Activated T-cell treated with anti-CD3 and anti-CD28 coated beads, Interleukin-2, amount 50 U/mL, for 4 hours (primary cell): ENCODE data around the gene DHRS1. TPM values are rescaled to one million over a fixed set of nuclear protein-coding genes. Genes with fewer than 3 reads are reported as not detected.
"Not testable (repeated sequence)": the region's sequence is repeated elsewhere in the genome, so short reads cannot be mapped to it uniquely, and the experiment has no call there.

Experiments
- ATAC-seq, 2 donors: fragments of 200-7000 bp; cut with Tn5 transposase; one replicate each; pipeline ENCODE4 v1.10.0; 2021
- DNase-seq: peaks from one replicate; pipeline ENCODE4 v3.0.0-alpha.2; 2020
- H3K27me3 Mint-ChIP-seq: one replicate; pipeline ENCODE4 v1.8.0; 2021; ENCODE audit warnings: low read depth, mixed read lengths
- H3K36me3 Mint-ChIP-seq: one replicate; pipeline ENCODE4 v1.8.0; 2022; ENCODE audit warnings: mixed read lengths; ENCODE audit not compliant: insufficient read depth
- H3K4me1 Mint-ChIP-seq: one replicate; pipeline ENCODE4 v1.8.0; 2021; ENCODE audit warnings: low read depth, mixed read lengths
- H3K4me3 Mint-ChIP-seq: one replicate; pipeline ENCODE4 v1.8.0; 2021; ENCODE audit warnings: mild to moderate bottlenecking, moderate library complexity, mixed read lengths
- H3K9me3 Mint-ChIP-seq: one replicate; pipeline ENCODE4 v1.8.0; 2021; ENCODE audit warnings: mixed read lengths
- total RNA-seq, 3 donors: library from RNA; stranded (reverse); gene quantifications; one replicate each; pipeline ENCODE4 v1.2.1, GENCODE V29; 2021

DHRS1 gene
- total RNA-seq, 3 donors from 2014 or later: 2.6 to 4.2 (median 3.1) TPM

DNA sequence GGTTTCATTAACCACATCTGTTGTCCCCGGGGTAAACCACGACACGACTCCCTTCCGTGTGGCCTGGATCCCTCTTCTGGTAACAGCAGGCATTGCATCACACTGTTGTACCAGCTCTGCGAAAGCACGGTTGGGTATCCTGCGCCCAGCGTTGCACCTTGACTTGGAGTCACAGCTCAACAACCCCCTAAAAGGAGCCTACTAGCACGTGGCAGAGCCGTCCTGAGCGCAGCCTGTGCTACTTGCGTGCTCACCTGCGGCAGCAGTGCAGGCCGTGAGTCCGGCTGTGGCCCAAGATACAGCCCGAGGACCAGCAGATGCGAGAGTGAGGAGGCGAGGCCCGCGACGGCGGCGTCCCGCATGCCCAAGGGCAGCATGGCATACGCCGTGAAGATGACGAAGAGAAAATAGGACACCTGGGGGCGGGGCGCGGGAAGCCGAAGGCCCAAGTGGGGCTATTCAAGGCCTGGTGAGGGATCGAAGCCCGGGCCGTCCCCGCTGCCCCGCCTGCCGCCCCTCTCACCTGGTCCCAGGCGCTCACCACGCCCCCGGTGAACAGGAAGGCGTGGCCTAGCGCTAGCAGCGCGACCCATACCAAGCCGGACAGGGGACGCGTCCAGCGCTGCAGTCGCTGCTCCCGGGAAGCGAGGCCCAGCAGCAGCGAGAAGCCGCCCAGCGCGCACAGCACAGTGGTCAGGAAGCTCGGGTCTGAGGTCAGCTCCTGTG lies 32.9 kb upstream of the DHRS1 start:
- no peaks in the 10 kb centered on the region for H3K9me3 Mint-ChIP-seq
- H3K4me1 Mint-ChIP-seq: peaks cover 61% of the 10 kb centered on the region
- H3K4me3 Mint-ChIP-seq: peak overlapping the region; percentile 78
- peaks cover 10% of the 10 kb centered on the region for H3K36me3 Mint-ChIP-seq
- H3K27me3 Mint-ChIP-seq: peaks cover 19% of the 10 kb centered on the region
- DNase-seq (peak; percentile 81), ATAC-seq (peak; percentile 78 to 83)

GRCh38 chr14:24331731-24332267 lies 32.2 kb upstream of the DHRS1 start:
- peaks cover 19% of the 10 kb centered on the region for H3K27me3 Mint-ChIP-seq
- peak overlapping the region; percentile 78 for H3K4me3 Mint-ChIP-seq
- DNase-seq (no peak), ATAC-seq (no peak)
- peaks cover 8% of the 10 kb centered on the region for H3K36me3 Mint-ChIP-seq
- H3K4me1 Mint-ChIP-seq: peaks cover 64% of the 10 kb centered on the region
- H3K9me3 Mint-ChIP-seq: no peaks in the 10 kb centered on the region

- H3K9me3 Mint-ChIP-seq: no peaks in the 10 kb centered on the region
- no peak for ATAC-seq
- H3K4me1 Mint-ChIP-seq: peaks cover 64% of the 10 kb centered on the region
- peaks cover 3% of the 10 kb centered on the region for H3K36me3 Mint-ChIP-seq
- H3K27me3 Mint-ChIP-seq: peaks cover 19% of the 10 kb centered on the region
- DNase-seq: no peak
- H3K4me3 Mint-ChIP-seq: no peak overlapping the region
Measured at GRCh38 chr14:24330973-24331674, 31.5 kb upstream of the DHRS1 start.

DNA sequence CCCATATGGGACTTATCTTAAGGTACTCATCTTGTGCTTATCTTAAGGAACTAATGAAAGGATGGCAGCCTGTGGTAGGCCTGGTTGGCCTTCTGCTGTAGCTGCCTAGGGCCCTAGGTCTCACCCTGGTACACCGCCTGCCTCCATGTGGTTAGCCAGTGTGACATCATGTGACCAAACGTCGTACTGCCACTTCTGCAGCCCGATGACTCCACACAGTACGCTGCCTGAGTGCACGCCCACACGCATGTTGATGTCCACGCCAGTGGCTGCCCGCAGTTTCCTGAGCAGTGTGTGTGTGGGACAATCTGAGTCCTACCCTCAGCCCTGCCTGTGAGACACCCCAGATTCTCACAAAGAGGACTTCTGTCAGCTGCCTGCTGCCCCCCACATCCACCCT lies 30.2 kb upstream of the DHRS1 start:
- H3K9me3 Mint-ChIP-seq: no peaks in the 10 kb centered on the region
- H3K36me3 Mint-ChIP-seq: no peaks in the 10 kb centered on the region

GRCh38 chr14:24329073-24329663 lies 29.6 kb upstream of the DHRS1 start:
- peaks cover 59% of the 10 kb centered on the region for H3K4me1 Mint-ChIP-seq
- DNase-seq: no peak
- H3K4me3 Mint-ChIP-seq: no peak overlapping the region
- H3K36me3 Mint-ChIP-seq: no peaks in the 10 kb centered on the region
- no peak for ATAC-seq
- H3K9me3 Mint-ChIP-seq: no peaks in the 10 kb centered on the region
- H3K27me3 Mint-ChIP-seq: peaks cover 10% of the 10 kb centered on the region

More for the DNA sequence above, 30.2 kb upstream of the DHRS1 start:
- Mint-ChIP-seq H3K4me1 (peaks cover 61% of the 10 kb centered on the region), H3K4me3 (no peak overlapping the region), H3K27me3 (peaks cover 12% of the 10 kb centered on the region)
- ATAC-seq (peak in 1 of 2 donors; percentile 50), DNase-seq (peak; percentile 37)

DNA sequence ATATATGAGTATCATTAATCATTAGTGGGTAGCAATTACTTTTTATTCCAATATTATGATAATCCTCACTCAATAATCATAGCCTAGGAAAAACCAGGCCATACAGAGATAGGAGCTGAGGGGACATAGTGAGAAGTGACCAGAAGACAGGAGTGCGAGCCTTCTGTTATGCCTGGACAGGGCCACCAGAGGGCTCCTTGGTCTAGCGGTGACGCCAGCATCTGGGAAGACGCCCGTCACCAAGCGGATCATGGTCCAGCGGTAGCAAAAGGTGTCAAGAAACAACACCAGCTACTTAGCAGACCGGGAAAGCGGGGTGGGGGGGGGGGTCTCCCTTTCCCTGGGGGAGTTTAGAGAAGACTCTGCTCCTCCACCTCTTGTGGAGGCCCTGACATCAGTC lies 28.3 kb upstream of the DHRS1 start:
- not testable (repeated sequence) for H3K4me3 Mint-ChIP-seq, DNase-seq, H3K9me3 Mint-ChIP-seq, H3K36me3 Mint-ChIP-seq, ATAC-seq, H3K27me3 Mint-ChIP-seq
- peaks cover 47% of the 10 kb centered on the region for H3K4me1 Mint-ChIP-seq

- peaks cover 4% of the 10 kb centered on the region for H3K27me3 Mint-ChIP-seq
- no peaks in the 10 kb centered on the region for H3K36me3 Mint-ChIP-seq
- peaks cover 43% of the 10 kb centered on the region for H3K4me1 Mint-ChIP-seq
- DNase-seq (no peak), ATAC-seq (no peak)
- H3K9me3 Mint-ChIP-seq: no peaks in the 10 kb centered on the region
- H3K4me3 Mint-ChIP-seq: no peak overlapping the region
Measured at GRCh38 chr14:24327303-24327702, 27.7 kb upstream of the DHRS1 start.

GRCh38 chr14:24325963-24326362 lies 26.4 kb upstream of the DHRS1 start:
- DNase-seq (no peak), ATAC-seq (no peak)
- Mint-ChIP-seq H3K9me3 (no peaks in the 10 kb centered on the region), H3K36me3 (no peaks in the 10 kb centered on the region), H3K4me3 (no peak overlapping the region), H3K27me3 (peaks cover 3% of the 10 kb centered on the region), H3K4me1 (peaks cover 33% of the 10 kb centered on the region)

GRCh38 chr14:24325041-24325530 lies 25.5 kb upstream of the DHRS1 start:
- H3K27me3 Mint-ChIP-seq: peaks cover 3% of the 10 kb centered on the region
- no peak overlapping the region for H3K4me3 Mint-ChIP-seq
- no peaks in the 10 kb centered on the region for H3K36me3 Mint-ChIP-seq
- H3K9me3 Mint-ChIP-seq: no peaks in the 10 kb centered on the region
- no peak for DNase-seq
- H3K4me1 Mint-ChIP-seq: peaks cover 26% of the 10 kb centered on the region
- no peak for ATAC-seq

DNA sequence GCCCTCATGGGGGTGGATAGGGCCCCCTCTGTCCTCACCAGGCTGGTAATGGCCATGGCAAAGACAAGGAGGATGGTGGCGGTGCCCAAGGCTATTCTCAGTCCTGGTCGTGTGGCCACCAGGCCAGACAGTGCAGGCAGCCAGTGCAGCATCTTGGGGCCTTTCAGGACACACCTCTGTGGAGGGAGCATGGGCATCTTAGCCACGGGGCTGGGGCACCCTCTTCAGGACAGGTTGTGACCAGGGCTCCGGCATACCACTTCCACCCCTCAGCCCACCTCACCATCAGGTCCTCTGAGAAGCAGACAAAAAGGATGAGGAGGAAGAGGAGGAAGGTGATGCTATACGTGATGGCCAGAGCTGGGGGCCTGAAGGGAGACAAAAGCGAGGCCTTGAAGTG lies 24.4 kb upstream of the DHRS1 start:
- no peaks in the 10 kb centered on the region for H3K9me3 Mint-ChIP-seq
- no peak for DNase-seq
- peaks cover 18% of the 10 kb centered on the region for H3K4me1 Mint-ChIP-seq
- peaks cover 3% of the 10 kb centered on the region for H3K27me3 Mint-ChIP-seq
- H3K4me3 Mint-ChIP-seq: no peak overlapping the region
- no peak for ATAC-seq
- H3K36me3 Mint-ChIP-seq: no peaks in the 10 kb centered on the region

DNA sequence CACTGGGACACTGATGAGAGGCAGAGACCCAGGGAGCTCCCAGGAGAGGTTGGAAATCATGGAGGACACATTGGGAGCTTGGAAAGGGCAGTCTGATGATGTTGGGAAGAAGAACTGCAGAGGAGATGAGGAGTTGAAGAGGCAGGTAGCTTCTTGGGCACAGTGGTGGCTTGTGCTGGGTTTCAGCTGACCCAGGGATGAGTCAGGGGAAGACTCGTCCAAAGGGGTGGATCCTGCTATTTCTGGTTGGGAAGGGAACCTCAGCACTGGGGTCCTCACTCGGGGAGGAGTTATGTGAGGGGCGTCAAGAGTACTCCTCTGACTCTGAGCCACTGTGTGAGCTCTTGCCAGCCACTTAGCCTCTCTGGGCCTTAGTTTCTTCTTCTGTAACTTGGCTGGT lies 23.8 kb upstream of the DHRS1 start:
- H3K9me3 Mint-ChIP-seq: no peaks in the 10 kb centered on the region
- peaks cover 11% of the 10 kb centered on the region for H3K4me1 Mint-ChIP-seq
- H3K4me3 Mint-ChIP-seq: no peak overlapping the region
- no peaks in the 10 kb centered on the region for H3K27me3 Mint-ChIP-seq
- no peaks in the 10 kb centered on the region for H3K36me3 Mint-ChIP-seq
- no peak for ATAC-seq
- no peak for DNase-seq

- H3K4me3 Mint-ChIP-seq: no peak overlapping the region
Measured at GRCh38 chr14:24322672-24323071, 23.1 kb upstream of the DHRS1 start.

DNA sequence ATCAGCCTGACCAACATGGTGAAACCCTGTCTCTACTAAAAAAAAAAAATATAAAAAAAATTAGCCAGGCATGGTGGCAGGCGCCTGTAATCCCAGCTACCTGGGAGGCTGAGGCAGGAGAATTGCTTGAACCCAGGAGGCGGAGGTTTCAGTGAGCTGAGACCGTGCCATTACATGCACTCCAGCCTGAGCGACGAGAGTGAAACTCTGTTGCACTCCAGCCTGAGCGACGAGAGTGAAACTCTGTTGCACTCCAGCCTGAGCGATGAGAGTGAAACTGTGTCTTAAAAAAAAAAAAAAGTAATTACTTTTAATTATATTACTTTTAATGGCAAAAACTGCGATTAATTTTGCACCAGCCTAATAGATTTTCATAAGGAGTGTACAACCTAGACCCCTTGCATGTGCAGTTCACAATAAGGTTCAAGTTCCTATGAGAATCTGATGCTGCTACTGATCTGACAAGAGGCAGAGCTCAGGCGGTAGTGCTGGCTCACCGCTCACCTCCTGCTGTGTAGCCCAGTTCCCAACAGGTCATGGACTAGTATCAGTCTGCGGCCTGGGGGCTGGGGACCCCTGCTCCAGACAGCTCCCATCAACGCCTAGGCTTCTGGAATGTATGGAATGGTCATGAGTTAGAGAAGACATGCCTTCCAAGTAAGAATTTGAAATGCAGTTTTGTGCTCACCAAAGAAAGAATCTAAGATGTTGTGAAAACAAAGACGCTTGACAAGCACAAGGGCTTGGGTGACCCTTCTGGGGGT lies 21.8 kb upstream of the DHRS1 start:
- no peaks in the 10 kb centered on the region for H3K36me3 Mint-ChIP-seq
- ATAC-seq (no peak), DNase-seq (no peak)
- no peak overlapping the region for H3K4me3 Mint-ChIP-seq
- H3K27me3 Mint-ChIP-seq: no peaks in the 10 kb centered on the region
- H3K9me3 Mint-ChIP-seq: no peaks in the 10 kb centered on the region
- H3K4me1 Mint-ChIP-seq: peaks cover 8% of the 10 kb centered on the region

More at GRCh38 chr14:24322672-24323071, 23.1 kb upstream of the DHRS1 start:
- Mint-ChIP-seq H3K4me1 (peaks cover 8% of the 10 kb centered on the region), H3K27me3 (no peaks in the 10 kb centered on the region), H3K36me3 (no peaks in the 10 kb centered on the region), H3K9me3 (no peaks in the 10 kb centered on the region)
- DNase-seq (no peak), ATAC-seq (no peak)
